ENCODE data around the gene GRM8. TPM values are rescaled to one million over a fixed set of nuclear protein-coding genes. Genes with fewer than 3 reads are reported as not detected.

The GRM8 gene
- polyA plus RNA-seq, 2 of the 4 experiments (the other 2 are of a cell fraction): 0.06 TPM; not detected in 1

GRCh38 chr7:126635545-126635944 is 617.2 kb downstream of the GRM8 start:
- no peak overlapping the region for H3K27ac ChIP-seq
- ChIA-PET POLR2A (no interaction called here), CTCF (no interaction called here)
- TF ChIP-seq HOXB13 (CRISPR knock-in tag; IDR thresholded peaks at IDR 0.05; ENCODE audit: low read depth) (no peak), HMGXB4 (CRISPR knock-in tag; IDR thresholded peaks at IDR 0.05; ENCODE audit: borderline replicate concordance) (no peak), SREBF2 (IDR thresholded peaks at IDR 0.05) (no peak), RFX5 (IDR thresholded peaks at IDR 0.05) (no peak), ELK1 (IDR thresholded peaks at IDR 0.05; ENCODE audit: low read depth, low read length) (no peak), TP53 (CRISPR knock-in tag; IDR thresholded peaks at IDR 0.05) (no peak), SMC3 (IDR thresholded peaks at IDR 0.05) (no peak), HEYL (CRISPR knock-in tag; IDR thresholded peaks at IDR 0.05) (no peak), BCL3 (IDR thresholded peaks at IDR 0.05) (no peak), RARB (CRISPR knock-in tag; IDR thresholded peaks at IDR 0.05) (no peak), ZSCAN20 (CRISPR knock-in tag; IDR thresholded peaks at IDR 0.05) (no peak), CHD4 (IDR thresholded peaks at IDR 0.05; ENCODE audit: borderline replicate concordance) (no peak)
- TF ChIP-seq, protein P1, sequence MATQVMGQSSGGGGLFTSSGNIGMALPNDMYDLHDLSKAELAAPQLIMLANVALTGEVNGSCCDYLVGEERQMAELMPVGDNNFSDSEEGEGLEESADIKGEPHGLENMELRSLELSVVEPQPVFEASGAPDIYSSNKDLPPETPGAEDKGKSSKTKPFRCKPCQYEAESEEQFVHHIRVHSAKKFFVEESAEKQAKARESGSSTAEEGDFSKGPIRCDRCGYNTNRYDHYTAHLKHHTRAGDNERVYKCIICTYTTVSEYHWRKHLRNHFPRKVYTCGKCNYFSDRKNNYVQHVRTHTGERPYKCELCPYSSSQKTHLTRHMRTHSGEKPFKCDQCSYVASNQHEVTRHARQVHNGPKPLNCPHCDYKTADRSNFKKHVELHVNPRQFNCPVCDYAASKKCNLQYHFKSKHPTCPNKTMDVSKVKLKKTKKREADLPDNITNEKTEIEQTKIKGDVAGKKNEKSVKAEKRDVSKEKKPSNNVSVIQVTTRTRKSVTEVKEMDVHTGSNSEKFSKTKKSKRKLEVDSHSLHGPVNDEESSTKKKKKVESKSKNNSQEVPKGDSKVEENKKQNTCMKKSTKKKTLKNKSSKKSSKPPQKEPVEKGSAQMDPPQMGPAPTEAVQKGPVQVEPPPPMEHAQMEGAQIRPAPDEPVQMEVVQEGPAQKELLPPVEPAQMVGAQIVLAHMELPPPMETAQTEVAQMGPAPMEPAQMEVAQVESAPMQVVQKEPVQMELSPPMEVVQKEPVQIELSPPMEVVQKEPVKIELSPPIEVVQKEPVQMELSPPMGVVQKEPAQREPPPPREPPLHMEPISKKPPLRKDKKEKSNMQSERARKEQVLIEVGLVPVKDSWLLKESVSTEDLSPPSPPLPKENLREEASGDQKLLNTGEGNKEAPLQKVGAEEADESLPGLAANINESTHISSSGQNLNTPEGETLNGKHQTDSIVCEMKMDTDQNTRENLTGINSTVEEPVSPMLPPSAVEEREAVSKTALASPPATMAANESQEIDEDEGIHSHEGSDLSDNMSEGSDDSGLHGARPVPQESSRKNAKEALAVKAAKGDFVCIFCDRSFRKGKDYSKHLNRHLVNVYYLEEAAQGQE (IDR thresholded peaks at IDR 0.05): no peak
- TF ChIP-seq, protein P2, sequence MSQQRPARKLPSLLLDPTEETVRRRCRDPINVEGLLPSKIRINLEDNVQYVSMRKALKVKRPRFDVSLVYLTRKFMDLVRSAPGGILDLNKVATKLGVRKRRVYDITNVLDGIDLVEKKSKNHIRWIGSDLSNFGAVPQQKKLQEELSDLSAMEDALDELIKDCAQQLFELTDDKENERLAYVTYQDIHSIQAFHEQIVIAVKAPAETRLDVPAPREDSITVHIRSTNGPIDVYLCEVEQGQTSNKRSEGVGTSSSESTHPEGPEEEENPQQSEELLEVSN (IDR thresholded peaks at IDR 0.05; ENCODE audit: borderline replicate concordance, low read depth): no peak
- FAIRE-seq (no peak), DNase-seq (ENCODE audit: low read depth in 1 of 2, low spot score in 1 of 2) (no peak), ATAC-seq (no peak)
- H3K4me3 ChIP-seq: no peak overlapping the region
- H3K9me3 ChIP-seq: no peaks in the 10 kb centered on the region
- no peak overlapping the region for H3K4me2 ChIP-seq
- no peaks in the 10 kb centered on the region for H3K4me1 ChIP-seq

- CTCF ChIA-PET: interaction anchor here (0.6 to 0.7 kb wide), 2 partner anchors 39 to 77 kb away, joined by 3 to 4 read pairs; no protein-coding TSS in a partner anchor
- 18% methylated on average over 5 of the region's 7 CpGs for WGBS (ENCODE audit: missing lambda C conversion rate)
- H3K4me2 ChIP-seq: no peak overlapping the region
- peak; percentile 30 to 58; a peak in 3 of 6 replicates for ATAC-seq
- FAIRE-seq: no peak
- no peaks in the 10 kb centered on the region for H3K9me3 ChIP-seq
- no peaks in the 10 kb centered on the region for H3K4me1 ChIP-seq
- no peak overlapping the region for H3K4me3 ChIP-seq
- peak in 1 of 2 experiments; percentile 27; a peak in 3 of 5 replicates for TF ChIP-seq RAD21 (conservative IDR thresholded peaks at IDR 0.05 in 1 of 2, IDR thresholded peaks at IDR 0.05 in 1 of 2)
- TF ChIP-seq MAZ (IDR thresholded peaks at IDR 0.05; ENCODE audit: borderline replicate concordance, low read depth, low read length): no peak
- peak; percentile 17; the same call in 1 of the 3 replicates for TF ChIP-seq CTCF (IDR thresholded peaks at IDR 0.05)
- peak; percentile 6 to 41 for DNase-seq (ENCODE audit: low read depth in 1 of 2, low spot score in 1 of 2)
- no peak overlapping the region for H3K27ac ChIP-seq
- POLR2A ChIA-PET: no interaction called here
Observed at GRCh38 chr7:126608339-126608776, 644.4 kb downstream of the GRM8 start.
